ENCODE measurements around the gene UBE2J1. TPM values are rescaled to one million over a fixed set of nuclear protein-coding genes. Genes with fewer than 3 reads are reported as not detected.
A peak's percentile ranks its signal among the peaks of the same experiment; 100 is the strongest.

Gene UBE2J1
- total and polyA plus RNA-seq, 9 of the 15 experiments (the other 6 are each of a cell fraction or from before 2014, with no cell fraction given), result 11.6 to 32.6 (median 22.0) TPM

DNA sequence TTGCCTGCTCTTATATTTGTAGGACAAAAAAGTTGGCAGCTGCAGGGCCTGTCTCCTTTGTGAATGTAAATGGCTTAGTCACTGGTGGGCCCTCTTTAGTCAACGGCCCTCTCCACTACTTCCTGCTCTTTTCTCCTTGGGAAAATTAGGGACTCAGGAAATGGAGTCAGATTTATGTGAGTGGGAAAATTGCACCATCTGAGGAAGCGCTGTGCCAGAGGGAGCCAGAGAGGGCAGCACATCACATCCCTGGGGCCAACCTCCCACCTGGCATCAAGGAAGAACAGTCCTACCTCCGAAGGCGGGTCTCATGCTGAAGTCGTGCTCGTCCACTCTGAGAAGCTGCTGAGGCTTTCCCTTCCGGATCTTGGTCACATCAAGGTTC, 53.1 kb downstream of the UBE2J1 start:
- Histone ChIP-seq H3K4me1 (replicated peaks in 1 of 2; ENCODE audit: control insufficient read depth in 2 of 2, insufficient read depth in 2 of 2, low read length in 2 of 2) (peaks cover 0 to 12% of the 10 kb centered on the region in 2 experiments; a peak in 3 of 5 replicates), H3K36me3 (ENCODE audit: control insufficient read depth, insufficient read depth, low read length) (no peaks in the 10 kb centered on the region), H3K4me2 (ENCODE audit: insufficient read depth, low read length) (no peak overlapping the region), H4K20me1 (replicated peaks; ENCODE audit: control insufficient read depth, insufficient read depth, low read length) (no peaks in the 10 kb centered on the region; the same call in 1 of the 2 replicates), H3K79me2 (ENCODE audit: control insufficient read depth, insufficient read depth, low read length) (no peaks in the 10 kb centered on the region), H3K9me3 (replicated peaks; ENCODE audit: control insufficient read depth, insufficient read depth, low read depth, low read length) (no peaks in the 10 kb centered on the region), H3K4me3 (no peak overlapping the region), H3K27me3 (ENCODE audit: control insufficient read depth in 2 of 2, insufficient read depth in 2 of 2, low read length in 2 of 2) (peaks cover 6 to 42% of the 10 kb centered on the region in 2 experiments; a peak in 3 of 5 replicates), H2AFZ (ENCODE audit: low read depth, low read length) (no peak overlapping the region), H3K9me1 (ENCODE audit: control insufficient read depth, insufficient read depth, low read length) (no peaks in the 10 kb centered on the region), H3K27ac (ENCODE audit: extremely low read depth, low read depth, low read length) (no peak overlapping the region), H3K9ac (ENCODE audit: insufficient read depth in 1 of 2, low read depth in 2 of 2, low read length in 2 of 2) (no peak overlapping the region)
- DNase-seq (ENCODE audit: extremely low read depth in 1 of 4, low spot score in 3 of 4), result no peak
- in situ Hi-C loops (cut with MboI) (no loop called here), intact Hi-C loops (cut with micrococcal nuclease) (no loop called here)
- no peak for ATAC-seq
- ChIA-PET POLR2A (no interaction called here), CTCF (ENCODE audit: low intra/inter-chr PET ratio) (no interaction called here)
- WGBS (ENCODE audit: insufficient coverage, low coverage, missing lambda C conversion rate), result 0% methylated on average over 7 of the region's 7 CpGs
- TF ChIP-seq PHF21A (IDR thresholded peaks at IDR 0.05; ENCODE audit: borderline replicate concordance, low read depth) (no peak), ZBTB7A (IDR thresholded peaks at IDR 0.05; ENCODE audit: borderline replicate concordance, control insufficient read depth, low read depth, low read length) (no peak), SMC3 (conservative IDR thresholded peaks at IDR 0.05; ENCODE audit: insufficient read depth, low read depth, low read length) (no peak), SAP30 (IDR thresholded peaks at IDR 0.05; ENCODE audit: borderline replicate concordance, insufficient read depth, low read depth, low read length, poor library complexity, severe bottlenecking) (no peak), ZNF717 (CRISPR knock-in tag; IDR thresholded peaks at IDR 0.05) (no peak), RFX1 (IDR thresholded peaks at IDR 0.05) (peak; percentile 6), FOXK1 (CRISPR knock-in tag; IDR thresholded peaks at IDR 0.05; ENCODE audit: borderline replicate concordance) (no peak), SAFB (IDR thresholded peaks at IDR 0.05; ENCODE audit: borderline replicate concordance, low read depth, low read length) (no peak), ZZZ3 (IDR thresholded peaks at IDR 0.05) (no peak), ZFP1 (CRISPR knock-in tag; IDR thresholded peaks at IDR 0.05) (no peak), TCF3 (CRISPR knock-in tag; IDR thresholded peaks at IDR 0.05) (no peak)
- TF ChIP-seq, protein P1, sequence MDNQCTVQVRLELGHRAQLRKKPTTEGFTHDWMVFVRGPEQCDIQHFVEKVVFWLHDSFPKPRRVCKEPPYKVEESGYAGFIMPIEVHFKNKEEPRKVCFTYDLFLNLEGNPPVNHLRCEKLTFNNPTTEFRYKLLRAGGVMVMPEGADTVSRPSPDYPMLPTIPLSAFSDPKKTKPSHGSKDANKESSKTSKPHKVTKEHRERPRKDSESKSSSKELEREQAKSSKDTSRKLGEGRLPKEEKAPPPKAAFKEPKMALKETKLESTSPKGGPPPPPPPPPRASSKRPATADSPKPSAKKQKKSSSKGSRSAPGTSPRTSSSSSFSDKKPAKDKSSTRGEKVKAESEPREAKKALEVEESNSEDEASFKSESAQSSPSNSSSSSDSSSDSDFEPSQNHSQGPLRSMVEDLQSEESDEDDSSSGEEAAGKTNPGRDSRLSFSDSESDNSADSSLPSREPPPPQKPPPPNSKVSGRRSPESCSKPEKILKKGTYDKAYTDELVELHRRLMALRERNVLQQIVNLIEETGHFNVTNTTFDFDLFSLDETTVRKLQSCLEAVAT (IDR thresholded peaks at IDR 0.05), result no peak
- TF ChIP-seq, protein P2, sequence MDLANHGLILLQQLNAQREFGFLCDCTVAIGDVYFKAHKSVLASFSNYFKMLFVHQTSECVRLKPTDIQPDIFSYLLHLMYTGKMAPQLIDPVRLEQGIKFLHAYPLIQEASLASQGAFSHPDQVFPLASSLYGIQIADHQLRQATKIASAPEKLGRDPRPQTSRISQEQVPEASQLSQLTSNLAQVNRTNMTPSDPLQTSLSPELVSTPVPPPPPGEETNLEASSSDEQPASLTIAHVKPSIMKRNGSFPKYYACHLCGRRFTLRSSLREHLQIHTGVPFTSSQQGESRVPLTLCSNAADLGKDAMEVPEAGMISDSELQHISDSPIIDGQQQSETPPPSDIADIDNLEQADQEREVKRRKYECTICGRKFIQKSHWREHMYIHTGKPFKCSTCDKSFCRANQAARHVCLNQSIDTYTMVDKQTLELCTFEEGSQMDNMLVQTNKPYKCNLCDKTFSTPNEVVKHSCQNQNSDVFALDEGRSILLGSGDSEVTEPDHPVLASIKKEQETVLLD (IDR thresholded peaks at IDR 0.05), result no peak
- TF ChIP-seq, protein P3, sequence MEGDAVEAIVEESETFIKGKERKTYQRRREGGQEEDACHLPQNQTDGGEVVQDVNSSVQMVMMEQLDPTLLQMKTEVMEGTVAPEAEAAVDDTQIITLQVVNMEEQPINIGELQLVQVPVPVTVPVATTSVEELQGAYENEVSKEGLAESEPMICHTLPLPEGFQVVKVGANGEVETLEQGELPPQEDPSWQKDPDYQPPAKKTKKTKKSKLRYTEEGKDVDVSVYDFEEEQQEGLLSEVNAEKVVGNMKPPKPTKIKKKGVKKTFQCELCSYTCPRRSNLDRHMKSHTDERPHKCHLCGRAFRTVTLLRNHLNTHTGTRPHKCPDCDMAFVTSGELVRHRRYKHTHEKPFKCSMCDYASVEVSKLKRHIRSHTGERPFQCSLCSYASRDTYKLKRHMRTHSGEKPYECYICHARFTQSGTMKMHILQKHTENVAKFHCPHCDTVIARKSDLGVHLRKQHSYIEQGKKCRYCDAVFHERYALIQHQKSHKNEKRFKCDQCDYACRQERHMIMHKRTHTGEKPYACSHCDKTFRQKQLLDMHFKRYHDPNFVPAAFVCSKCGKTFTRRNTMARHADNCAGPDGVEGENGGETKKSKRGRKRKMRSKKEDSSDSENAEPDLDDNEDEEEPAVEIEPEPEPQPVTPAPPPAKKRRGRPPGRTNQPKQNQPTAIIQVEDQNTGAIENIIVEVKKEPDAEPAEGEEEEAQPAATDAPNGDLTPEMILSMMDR (IDR thresholded peaks at IDR 0.05 in 2 of 3, conservative IDR thresholded peaks at IDR 0.05 in 1 of 3; ENCODE audit: insufficient read depth in 2 of 3, low read depth in 1 of 3, low read length in 3 of 3), result peak in 1 of 3 experiments; percentile 6; a peak in 1 of 6 replicates
- TF ChIP-seq, protein P4, sequence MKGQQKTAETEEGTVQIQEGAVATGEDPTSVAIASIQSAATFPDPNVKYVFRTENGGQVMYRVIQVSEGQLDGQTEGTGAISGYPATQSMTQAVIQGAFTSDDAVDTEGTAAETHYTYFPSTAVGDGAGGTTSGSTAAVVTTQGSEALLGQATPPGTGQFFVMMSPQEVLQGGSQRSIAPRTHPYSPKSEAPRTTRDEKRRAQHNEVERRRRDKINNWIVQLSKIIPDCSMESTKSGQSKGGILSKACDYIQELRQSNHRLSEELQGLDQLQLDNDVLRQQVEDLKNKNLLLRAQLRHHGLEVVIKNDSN (CRISPR knock-in tag; IDR thresholded peaks at IDR 0.05), result no peak
- TF ChIP-seq, protein P5, sequence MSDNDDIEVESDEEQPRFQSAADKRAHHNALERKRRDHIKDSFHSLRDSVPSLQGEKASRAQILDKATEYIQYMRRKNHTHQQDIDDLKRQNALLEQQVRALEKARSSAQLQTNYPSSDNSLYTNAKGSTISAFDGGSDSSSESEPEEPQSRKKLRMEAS (CRISPR knock-in tag; IDR thresholded peaks at IDR 0.05), result no peak
- BruUV-seq (replicated peaks), result no TSS peak
- FAIRE-seq, result no peak
